Endodermal cell (in vitro differentiated cells): ENCODE results near the gene BHLHE23. TPM values are rescaled to one million over a fixed set of nuclear protein-coding genes. Genes with fewer than 3 reads are reported as not detected.

Experiments used
- DNase-seq: peaks from one replicate; pipeline ENCODE4 v3.0.0-alpha.2; 2017
- H3K27ac ChIP-seq: 2 replicates; pipeline ENCODE4 v1.5.1; 2013; ENCODE audit warnings: mild to moderate bottlenecking, low read depth, low read length, moderate library complexity
- H3K27me3 ChIP-seq: 2 replicates; pipeline ENCODE4 v1.6.1; 2013; ENCODE audit warnings: mild to moderate bottlenecking, low read length, moderate library complexity; ENCODE audit not compliant: insufficient read depth, control insufficient read depth, poor library complexity, severe bottlenecking
- H3K36me3 ChIP-seq: 2 replicates; pipeline ENCODE4 v1.7.0; 2013; ENCODE audit warnings: mild to moderate bottlenecking, low read length, moderate library complexity; ENCODE audit not compliant: control insufficient read depth, insufficient read depth
- H3K4me1 ChIP-seq: one replicate; pipeline ENCODE4 v1.7.0; 2013; ENCODE audit warnings: low read length; ENCODE audit not compliant: control insufficient read depth, insufficient read depth
- H3K4me3 ChIP-seq: 2 replicates; pipeline ENCODE4 v1.5.1; 2013; ENCODE audit warnings: mild to moderate bottlenecking, low read length, moderate library complexity
- H3K9ac ChIP-seq: 2 replicates; pipeline ENCODE4 v1.6.1; 2013; ENCODE audit warnings: mild to moderate bottlenecking, low read length, moderate library complexity; ENCODE audit not compliant: poor library complexity, severe bottlenecking; ENCODE audit errors: extremely low read depth
- H3K9me3 ChIP-seq: 2 replicates; pipeline ENCODE4 v1.6.1; 2013; ENCODE audit warnings: mild to moderate bottlenecking, low read length, moderate library complexity; ENCODE audit not compliant: control insufficient read depth
- H3K27ac Mint-ChIP-seq: 2 replicates; pipeline ENCODE4 v1.8.0; 2020; ENCODE audit warnings: mixed read lengths
- H3K27me3 Mint-ChIP-seq: 2 replicates; pipeline ENCODE4 v1.8.0; 2021; ENCODE audit warnings: mild to moderate bottlenecking, mixed read lengths; ENCODE audit not compliant: insufficient read depth
- H3K36me3 Mint-ChIP-seq: 2 replicates; pipeline ENCODE4 v1.8.0; 2020; ENCODE audit warnings: low read depth, mixed read lengths
- H3K4me1 Mint-ChIP-seq: 2 replicates; pipeline ENCODE4 v1.8.0; 2020; ENCODE audit warnings: mixed read lengths
- H3K4me3 Mint-ChIP-seq: 2 replicates; pipeline ENCODE4 v1.8.0; 2020; ENCODE audit warnings: mild to moderate bottlenecking, moderate library complexity, mixed read lengths
- H3K9me3 Mint-ChIP-seq: 2 replicates; pipeline ENCODE4 v1.8.0; 2020; ENCODE audit warnings: mild to moderate bottlenecking, mixed read lengths
- CTCF ChIP-seq: fragments of 200-600 bp; sonication (generic); conservative IDR thresholded peaks from 2 replicates; pipeline ENCODE4 v1.5.0; 2021; ENCODE audit warnings: antibody characterized with exemption, mild to moderate bottlenecking
- WGBS, 2 experiments: methylation state at CpG; one replicate each; pipeline versions ENCODE4 v1.1.5 to v1.1.7; 2013; ENCODE audit warnings: missing lambda C conversion rate in 2 of 2, mixed read lengths in 1 of 2; ENCODE audit not compliant: insufficient coverage in 1 of 2, insufficient read length in 1 of 2; 5-methylcytosine and 5-hydroxymethylcytosine counted together
- total RNA-seq, 2 donors: library from RNA; stranded (reverse); fragmentation: NEBNext Ultra II Directional in 1 of 2; extraction: Animal tissue kit (Norgen Biotek cat#: 25700) in 1 of 2; gene quantifications; 2 replicates in 1 of 2; 3 replicates in 1 of 2; pipeline ENCODE4 v1.2.1, GENCODE V29; 2021

BHLHE23 gene
- total RNA-seq, 2 donors from 2014 or later, result not detected

- peaks cover 2% of the 10 kb centered on the region for H3K27me3 Mint-ChIP-seq
- Histone ChIP-seq H3K27me3 (no peaks in the 10 kb centered on the region), H3K4me1 (no peaks in the 10 kb centered on the region), H3K9ac (no peak overlapping the region), H3K9me3 (no peaks in the 10 kb centered on the region), H3K36me3 (no peaks in the 10 kb centered on the region), H3K4me3 (no peak overlapping the region), H3K27ac (no peak overlapping the region)
- no peak for TF ChIP-seq CTCF
- WGBS, 2 experiments, result 82 to 93% methylated on average over 11 to 13 of the region's 13 CpGs
- H3K4me3 Mint-ChIP-seq, result no peak overlapping the region
- DNase-seq, result no peak
- H3K27ac Mint-ChIP-seq, result no peak overlapping the region
- H3K36me3 Mint-ChIP-seq, result no peaks in the 10 kb centered on the region
- H3K4me1 Mint-ChIP-seq, result peaks cover 1% of the 10 kb centered on the region
- H3K9me3 Mint-ChIP-seq, result no peaks in the 10 kb centered on the region
Measured at GRCh38 chr20:62991196-62991807, 15.5 kb downstream of the BHLHE23 start.

GRCh38 chr20:62990306-62990825 lies 16.4 kb downstream of the BHLHE23 start:
- TF ChIP-seq CTCF, result no peak
- H3K9me3 ChIP-seq, result no peaks in the 10 kb centered on the region
- no peaks in the 10 kb centered on the region for H3K36me3 ChIP-seq
- H3K4me1 Mint-ChIP-seq, result peaks cover 1% of the 10 kb centered on the region
- no peak for DNase-seq
- H3K4me3 Mint-ChIP-seq, result no peak overlapping the region
- whole genome bisulfite sequencing, 2 experiments, result 86 to 92% methylated on average over 13 to 22 of the region's 22 CpGs
- H3K27me3 Mint-ChIP-seq, result peaks cover 2% of the 10 kb centered on the region
- H3K27ac Mint-ChIP-seq, result no peak overlapping the region
- H3K9ac ChIP-seq, result no peak overlapping the region
- no peaks in the 10 kb centered on the region for H3K4me1 ChIP-seq
- no peak overlapping the region for H3K4me3 ChIP-seq
- no peaks in the 10 kb centered on the region for H3K27me3 ChIP-seq
- no peaks in the 10 kb centered on the region for H3K9me3 Mint-ChIP-seq
- H3K36me3 Mint-ChIP-seq, result no peaks in the 10 kb centered on the region
- H3K27ac ChIP-seq, result no peak overlapping the region

- no peak overlapping the region for H3K27ac ChIP-seq
- no peaks in the 10 kb centered on the region for H3K27me3 ChIP-seq
- Mint-ChIP-seq H3K27ac (no peak overlapping the region), H3K4me1 (peaks cover 6% of the 10 kb centered on the region), H3K27me3 (peaks cover 4% of the 10 kb centered on the region), H3K36me3 (no peaks in the 10 kb centered on the region), H3K9me3 (no peaks in the 10 kb centered on the region), H3K4me3 (no peak overlapping the region)
- no peak overlapping the region for H3K4me3 ChIP-seq
- no peak for DNase-seq
- TF ChIP-seq CTCF, result no peak
- H3K36me3 ChIP-seq, result no peaks in the 10 kb centered on the region
- H3K4me1 ChIP-seq, result no peaks in the 10 kb centered on the region
- no peak overlapping the region for H3K9ac ChIP-seq
- 91 to 95% methylated on average over 6 to 11 of the region's 11 CpGs for WGBS, 2 experiments
- no peaks in the 10 kb centered on the region for H3K9me3 ChIP-seq
Measured at GRCh38 chr20:62989201-62989601, 17.6 kb downstream of the BHLHE23 start.
